Neural cell (in vitro differentiated cells): ENCODE measurements around the gene ACOX1. TPM values are rescaled to one million over a fixed set of nuclear protein-coding genes. Genes with fewer than 3 reads are reported as not detected.

Source experiments
- H2AFZ ChIP-seq: fragments of 200-600, 300-800 bp; sonication (generic), shearing (Covaris generic); 2 replicates; pipeline ENCODE4 v1.6.0; 2014; ENCODE audit warnings: low read depth, mild to moderate bottlenecking, antibody characterized with exemption, low read length, moderate library complexity
- H3F3A ChIP-seq: fragments of 200-600 bp; shearing (Covaris generic); 2 replicates; pipeline ENCODE4 v1.6.1; 2016; ENCODE audit warnings: mild to moderate bottlenecking, moderate library complexity, mixed read lengths, antibody characterized with exemption, low read length; ENCODE audit not compliant: insufficient read depth, poor library complexity, severe bottlenecking
- H3K27ac ChIP-seq: fragments of 200-600, 300-800 bp; sonication (generic), shearing (Covaris generic); 2 replicates; pipeline ENCODE4 v1.5.1; 2014; ENCODE audit warnings: mild to moderate bottlenecking, low read length, moderate library complexity
- H3K27me3 ChIP-seq: fragments of 300-800, 200-600 bp; sonication (generic), shearing (Covaris generic); 2 replicates; pipeline ENCODE4 v1.6.0; 2014; ENCODE audit warnings: mild to moderate bottlenecking, low read depth, low read length, moderate library complexity; ENCODE audit not compliant: insufficient read depth
- H3K36me3 ChIP-seq: fragments of 300-800, 200-600 bp; sonication (generic), shearing (Covaris generic); 2 replicates; pipeline ENCODE4 v1.5.1; 2014; ENCODE audit warnings: mild to moderate bottlenecking, antibody characterized with exemption, low read length, moderate library complexity; ENCODE audit not compliant: insufficient read depth
- H3K4me2 ChIP-seq: fragments of 300-800, 200-600 bp; sonication (generic), shearing (Covaris generic); 2 replicates; pipeline ENCODE4 v1.6.0; 2014; ENCODE audit warnings: mild to moderate bottlenecking, low read length
- H3K4me3 ChIP-seq: fragments of 300-800, 200-600 bp; sonication (generic), shearing (Covaris generic); 2 replicates; pipeline ENCODE4 v1.5.1; 2014; ENCODE audit warnings: mild to moderate bottlenecking, low read length, moderate library complexity
- H3K79me2 ChIP-seq: fragments of 200-600 bp; shearing (Covaris generic); replicated peaks from 2 replicates; pipeline ENCODE4 v1.6.0; 2014; ENCODE audit warnings: mild to moderate bottlenecking, low read length, moderate library complexity; ENCODE audit not compliant: insufficient read depth
- H3K9ac ChIP-seq: fragments of 300-800, 200-600 bp; sonication (generic), shearing (Covaris generic); 2 replicates; pipeline ENCODE4 v1.6.1; 2016; ENCODE audit warnings: mild to moderate bottlenecking, low read length, mixed read lengths
- H3K9me2 ChIP-seq: fragments of 200-600 bp; shearing (Covaris generic); 2 replicates; pipeline ENCODE4 v1.6.1; 2016; ENCODE audit warnings: mild to moderate bottlenecking, low read length, mixed read lengths; ENCODE audit not compliant: insufficient read depth
- H3K9me3 ChIP-seq: fragments of 200-600, 300-800 bp; sonication (generic), shearing (Covaris generic); 2 replicates; pipeline ENCODE4 v1.6.1; 2016; ENCODE audit warnings: mild to moderate bottlenecking, mixed run types, low read length, moderate library complexity, mixed read lengths
- H4K20me1 ChIP-seq: fragments of 200-600 bp; shearing (Covaris generic); 2 replicates; pipeline ENCODE4 v1.6.1; 2016; ENCODE audit warnings: mild to moderate bottlenecking, mixed run types; ENCODE audit not compliant: insufficient read depth
- CTCF ChIP-seq: fragments of 450-650 bp; IDR thresholded peaks from 2 replicates; pipeline ENCODE4 v1.5.1; 2014; ENCODE audit warnings: antibody characterized with exemption, mild to moderate bottlenecking, moderate library complexity; ENCODE audit not compliant: poor library complexity, severe bottlenecking
- EP300 ChIP-seq: fragments of 450-650 bp; conservative IDR thresholded peaks from 2 replicates; pipeline ENCODE4 v1.6.1; 2014; ENCODE audit warnings: antibody characterized with exemption, mild to moderate bottlenecking, moderate library complexity; ENCODE audit not compliant: poor library complexity, severe bottlenecking
- EZH2 ChIP-seq: fragments of 200-600, 300-800 bp; shearing (Covaris generic), sonication (generic); IDR thresholded peaks from 2 replicates; pipeline ENCODE4 v1.6.1; 2014; ENCODE audit warnings: antibody characterized with exemption, low read length, borderline replicate concordance, mild to moderate bottlenecking; ENCODE audit not compliant: insufficient read depth, poor library complexity, severe bottlenecking
- MXI1 ChIP-seq: fragments of 450-650 bp; conservative IDR thresholded peaks from 2 replicates; pipeline ENCODE4 v1.6.1; 2014; ENCODE audit warnings: antibody characterized with exemption, mild to moderate bottlenecking; ENCODE audit not compliant: poor library complexity, severe bottlenecking
- POLR2AphosphoS5 ChIP-seq: IDR thresholded peaks from 2 replicates; pipeline ENCODE4 v1.6.1; 2012
- RAD21 ChIP-seq: fragments of 450-650 bp; conservative IDR thresholded peaks from 2 replicates; pipeline ENCODE4 v1.6.1; 2014; ENCODE audit warnings: antibody characterized with exemption, mild to moderate bottlenecking, moderate library complexity
- REST ChIP-seq: IDR thresholded peaks from 2 replicates; pipeline ENCODE4 v1.6.1; 2012; ENCODE audit warnings: borderline replicate concordance
- SMC3 ChIP-seq: fragments of 450-650 bp; conservative IDR thresholded peaks from 2 replicates; pipeline ENCODE4 v1.6.1; 2014; ENCODE audit warnings: antibody characterized with exemption, mild to moderate bottlenecking, moderate library complexity; ENCODE audit not compliant: poor library complexity
- TAF1 ChIP-seq: IDR thresholded peaks from 2 replicates; pipeline ENCODE4 v1.6.1; 2012; ENCODE audit warnings: low read depth
- polyA plus RNA-seq: library from polyadenylated mRNA; depleted of rRNA; stranded (reverse); fragments of >200 nt; gene quantifications from 2 replicates; pipeline ENCODE4 v1.2.3, GENCODE V29; 2014

The ACOX1 gene
- polyA plus RNA-seq, 1 donor from 2014 or later = 31.2 TPM

- Histone ChIP-seq H3K4me3 (no peak overlapping the region), H3K27ac (no peak overlapping the region), H3K36me3 (no peaks in the 10 kb centered on the region), H3K9me3 (no peaks in the 10 kb centered on the region), H3K27me3 (no peaks in the 10 kb centered on the region), H4K20me1 (no peaks in the 10 kb centered on the region), H3K9ac (no peak overlapping the region), H3F3A (no peaks in the 10 kb centered on the region), H3K9me2 (no peaks in the 10 kb centered on the region), H3K4me2 (no peak overlapping the region), H3K79me2 (no peaks in the 10 kb centered on the region), H2AFZ (no peak overlapping the region)
- TF ChIP-seq SMC3 (no peak), MXI1 (no peak), POLR2AphosphoS5 (no peak), REST (no peak), EZH2 (no peak), RAD21 (no peak), CTCF (no peak), TAF1 (no peak), EP300 (no peak)
Measured at GRCh38 chr17:76019833-76020467, 41.0 kb upstream of the ACOX1 start.

- no peaks in the 10 kb centered on the region for H3K27me3 ChIP-seq
- no peaks in the 10 kb centered on the region for H3K9me2 ChIP-seq
- no peak overlapping the region for H2AFZ ChIP-seq
- H3K36me3 ChIP-seq = no peaks in the 10 kb centered on the region
- no peaks in the 10 kb centered on the region for H3K79me2 ChIP-seq
- H3K4me2 ChIP-seq = no peak overlapping the region
- H3K9ac ChIP-seq = no peak overlapping the region
- H3K27ac ChIP-seq = no peak overlapping the region
- no peaks in the 10 kb centered on the region for H3K9me3 ChIP-seq
- H3K4me3 ChIP-seq = no peak overlapping the region
- no peaks in the 10 kb centered on the region for H4K20me1 ChIP-seq
- no peaks in the 10 kb centered on the region for H3F3A ChIP-seq
- TF ChIP-seq POLR2AphosphoS5 = no peak
- no peak for TF ChIP-seq EZH2
- TF ChIP-seq EP300 = no peak
- TF ChIP-seq RAD21 = no peak
- TF ChIP-seq REST = no peak
- no peak for TF ChIP-seq MXI1
- TF ChIP-seq CTCF = no peak
- no peak for TF ChIP-seq SMC3
- no peak for TF ChIP-seq TAF1
Measured at GRCh38 chr17:76018801-76019200, 39.8 kb upstream of the ACOX1 start.
